SK-N-MC (cell line): ENCODE data around the gene VAV3.

Experiments
- EZH2 ChIP-seq: fragments of 200-600 bp; sonication (generic); IDR thresholded peaks from one replicate; pipeline ENCODE4 v1.6.1; 2017; ENCODE audit warnings: antibody characterized with exemption
- FOXP2 ChIP-seq: optimal IDR thresholded peaks from 2 replicates; pipeline ENCODE3; 2011; ENCODE audit warnings: mild to moderate bottlenecking, moderate library complexity; ENCODE audit not compliant: insufficient read depth; ENCODE audit errors: extremely low read length, control extremely low read depth
- POLR2AphosphoS5 ChIP-seq: IDR thresholded peaks from 2 replicates; pipeline ENCODE4 v1.6.1; 2012; ENCODE audit warnings: mild to moderate bottlenecking, low read depth, low read length, borderline replicate concordance

DNA sequence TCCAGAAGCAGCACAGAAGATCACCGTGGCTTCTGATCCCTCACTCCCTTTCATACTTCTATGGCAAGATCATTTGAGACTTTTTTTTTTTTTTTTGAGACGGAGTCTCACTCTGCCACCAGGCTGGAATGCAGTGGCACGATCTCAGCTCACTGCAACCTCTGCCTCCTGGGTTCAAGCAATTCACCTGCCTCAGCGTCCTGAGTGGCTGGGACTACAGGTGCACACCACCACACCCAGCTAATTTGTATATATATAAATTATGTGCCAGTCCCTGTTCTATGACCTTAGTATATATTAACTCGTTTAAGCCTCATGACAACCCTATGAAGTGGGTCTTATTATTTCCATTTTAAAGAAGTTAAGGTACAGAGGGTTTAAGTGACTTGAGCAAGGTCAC, 298.5 kb downstream of the VAV3 start:
- TF ChIP-seq EZH2 (no peak), POLR2AphosphoS5 (no peak), FOXP2 (no peak)
